Activated CD4-positive, alpha-beta memory T cell treated with anti-CD3 and anti-CD28 coated beads, Interleukin-2, amount 10 ng/mL, durations not matched to agents 7 days and 5 days (primary cell): ENCODE measurements around the gene TNFRSF18. TPM values are rescaled to one million over a fixed set of nuclear protein-coding genes. Genes with fewer than 3 reads are reported as not detected.

Experiments used
- CTCF ChIA-PET: fragments of 350-600 bp; sonication (Branson Sonifier 250); formaldehyde crosslinking; loops from one replicate; lab custom pipeline; 2021; ENCODE audit warnings: antibody characterized with exemption, inconsistent platforms; lab: Charles Lee
- POLR2A ChIA-PET: fragments of 350-600 bp; sonication (Branson Sonifier 250); formaldehyde crosslinking; loops from one replicate; lab custom pipeline; 2021; ENCODE audit warnings: antibody characterized with exemption; lab: Charles Lee
- DNase-seq: peaks from one replicate; pipeline ENCODE4 v3.0.0-alpha.2; 2020
- H3K27ac Mint-ChIP-seq: one replicate; pipeline ENCODE4 v1.8.0; 2021; ENCODE audit warnings: mild to moderate bottlenecking, mixed read lengths
- H3K27me3 Mint-ChIP-seq: one replicate; pipeline ENCODE4 v1.8.0; 2021; ENCODE audit warnings: mixed read lengths
- H3K36me3 Mint-ChIP-seq: one replicate; pipeline ENCODE4 v1.8.0; 2021; ENCODE audit warnings: low read depth, mixed read lengths
- H3K4me1 Mint-ChIP-seq: one replicate; pipeline ENCODE4 v1.8.0; 2021; ENCODE audit warnings: mixed read lengths
- H3K4me3 Mint-ChIP-seq: one replicate; pipeline ENCODE4 v1.8.0; 2021; ENCODE audit warnings: mild to moderate bottlenecking, mixed read lengths
- H3K9me3 Mint-ChIP-seq: one replicate; pipeline ENCODE4 v1.8.0; 2021; ENCODE audit warnings: mixed read lengths
- total RNA-seq, 2 experiments: library from RNA; stranded (reverse); gene quantifications; one replicate each; pipeline ENCODE4 v1.2.3, GENCODE V29; 2021

TNFRSF18 gene
- total RNA-seq, 2 experiments from 2014 or later = 115 to 116 TPM

DNA sequence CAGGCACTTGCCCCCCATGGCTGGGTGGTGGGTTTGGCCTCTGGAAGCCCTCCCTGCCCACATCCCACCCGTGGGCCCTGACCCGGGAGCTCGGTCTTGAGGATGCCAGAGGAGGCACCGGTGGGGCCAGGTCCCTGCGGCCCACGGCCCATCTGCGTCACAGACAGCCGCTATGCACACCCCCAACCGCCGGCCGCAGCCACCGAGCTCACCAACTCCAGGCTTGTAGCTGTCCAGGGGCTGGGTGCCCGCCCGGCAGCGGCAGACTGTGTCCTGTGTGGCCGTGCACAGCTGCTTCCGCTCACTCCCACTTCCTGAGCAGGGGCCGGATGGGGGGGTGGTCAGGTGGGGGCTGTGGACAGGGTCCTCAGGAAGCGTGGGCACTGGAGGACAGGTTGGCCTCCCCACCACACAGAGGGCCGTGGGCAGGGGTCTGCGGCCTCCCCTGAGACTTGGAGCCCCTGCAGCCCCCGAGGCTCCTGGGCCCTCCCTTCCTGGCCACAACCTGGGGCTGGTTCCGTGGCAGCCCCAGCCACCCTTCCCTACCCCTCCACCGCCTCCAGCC lies 6.5 kb upstream of the TNFRSF18 start:
- Mint-ChIP-seq H3K9me3 (peaks cover 2% of the 10 kb centered on the region), H3K36me3 (peaks cover 45% of the 10 kb centered on the region), H3K27me3 (no peaks in the 10 kb centered on the region), H3K4me3 (peak overlapping the region; percentile 71), H3K27ac (peak overlapping the region; percentile 72), H3K4me1 (peaks cover 67% of the 10 kb centered on the region)
- ChIA-PET POLR2A (interaction anchor here (0.9 to 2.5 kb wide), 8 partner anchors 10 to 83 kb away, joined by 3 to 14 read pairs (median 4); partner anchors contain the start of genes B3GALT6, SDF4 and UBE2J2), CTCF (no interaction called here)
- peak; percentile 80 for DNase-seq

DNA sequence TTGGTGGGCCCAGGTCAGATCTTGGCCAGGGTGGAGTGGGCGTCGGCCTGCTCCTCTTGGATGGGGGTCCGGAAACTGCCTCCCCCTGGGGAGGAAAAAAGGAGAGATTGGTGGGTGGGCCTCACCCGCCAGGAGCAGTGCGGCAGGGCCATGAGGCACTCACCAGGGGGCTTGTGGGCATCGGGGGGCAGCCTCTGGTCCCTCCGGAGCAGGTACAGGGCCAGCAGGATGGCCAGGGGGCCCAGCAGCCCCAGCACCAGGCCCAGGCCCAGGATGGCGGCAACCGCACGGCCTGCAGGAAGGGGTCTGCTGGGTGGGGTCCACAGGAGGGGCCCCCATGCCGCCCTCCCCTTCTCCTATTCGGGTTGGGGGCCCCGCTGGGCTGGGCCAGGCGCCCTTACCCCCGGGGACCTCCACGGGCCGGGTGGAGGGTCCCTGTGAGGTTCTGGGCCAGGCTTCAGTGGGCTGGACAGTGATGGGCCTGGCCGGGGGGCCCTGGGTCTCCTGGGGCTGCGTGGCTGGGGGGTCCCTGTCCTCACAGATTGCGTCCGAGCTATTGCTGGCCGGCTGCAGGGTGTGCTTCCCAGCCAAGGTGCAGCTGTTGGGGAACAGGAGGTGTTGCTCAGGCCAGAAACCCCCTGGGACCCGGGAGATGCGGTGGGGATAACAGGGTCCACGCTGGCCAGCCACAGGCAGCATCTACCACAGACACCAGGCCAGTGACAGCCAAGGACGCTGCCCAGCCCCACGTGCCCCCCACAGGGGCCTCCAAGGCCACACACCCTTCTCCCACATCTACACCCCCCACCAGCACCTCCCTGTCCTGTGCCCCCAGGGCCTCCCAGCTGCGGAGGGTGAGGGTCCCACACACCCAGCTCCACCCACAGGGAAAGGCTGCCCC lies 5.4 kb upstream of the TNFRSF18 start:
- DNase-seq = no peak
- H3K9me3 Mint-ChIP-seq = no peaks in the 10 kb centered on the region
- POLR2A ChIA-PET = interaction anchor here (1.1 to 2.5 kb wide), 4 partner anchors 11 to 82 kb away, joined by 3 to 14 read pairs (median 6); partner anchors contain the start of genes B3GALT6 and SDF4
- H3K4me1 Mint-ChIP-seq = peaks cover 64% of the 10 kb centered on the region
- CTCF ChIA-PET = no interaction called here
- H3K27me3 Mint-ChIP-seq = no peaks in the 10 kb centered on the region
- peak overlapping the region; percentile 66 for H3K4me3 Mint-ChIP-seq
- H3K36me3 Mint-ChIP-seq = peaks cover 36% of the 10 kb centered on the region
- peak overlapping the region; percentile 61 for H3K27ac Mint-ChIP-seq

DNA sequence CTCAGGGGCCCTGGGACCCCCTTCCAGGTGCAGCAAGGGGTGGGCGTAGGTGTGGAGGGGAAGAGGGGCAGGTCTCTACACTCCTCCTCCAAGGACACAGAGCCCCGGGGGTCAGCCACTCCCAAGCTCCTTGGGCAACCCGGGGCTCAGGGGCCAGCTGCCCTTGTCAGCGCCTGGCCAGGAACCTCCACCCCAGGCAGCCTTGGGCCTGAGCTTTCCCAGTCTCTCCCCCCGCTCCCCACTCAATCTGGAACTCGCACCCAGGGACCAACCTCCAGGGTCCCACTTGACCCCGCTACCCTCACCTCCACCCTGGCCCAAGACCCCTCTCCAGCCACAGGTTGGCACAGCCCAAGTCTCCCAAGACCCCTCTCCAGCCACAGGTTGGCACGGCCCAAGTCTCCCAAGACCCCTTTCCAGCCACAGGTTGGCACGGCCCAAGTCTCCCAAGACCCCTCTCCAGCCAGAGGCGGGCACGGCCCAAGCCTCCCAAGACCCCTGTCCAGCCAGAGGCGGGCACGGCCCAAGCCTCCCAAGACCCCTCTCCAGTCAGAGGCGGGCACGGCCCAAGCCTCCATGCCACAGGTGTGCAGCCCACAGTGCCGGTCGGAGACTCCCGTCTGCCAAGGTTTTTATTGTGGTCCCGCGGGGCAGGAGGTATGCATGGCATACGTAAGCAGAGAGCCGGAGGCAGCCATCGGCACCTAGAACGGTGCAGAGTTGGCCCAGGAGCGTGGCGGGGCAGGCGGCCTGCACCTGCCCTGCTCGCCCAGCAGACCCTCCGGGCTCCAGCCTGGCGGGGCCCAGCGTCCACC lies 4.5 kb upstream of the TNFRSF18 start:
- Mint-ChIP-seq H3K4me3 (peak overlapping the region; percentile 52), H3K27ac (peak overlapping the region; percentile 65), H3K36me3 (peaks cover 30% of the 10 kb centered on the region), H3K27me3 (no peaks in the 10 kb centered on the region), H3K9me3 (no peaks in the 10 kb centered on the region), H3K4me1 (peaks cover 59% of the 10 kb centered on the region)
- CTCF ChIA-PET = no interaction called here
- DNase-seq = no peak
- POLR2A ChIA-PET = interaction anchor here (2.1 kb wide), 1 partner anchor 21 kb away, joined by 9 read pairs; the partner anchor contains the start of genes B3GALT6 and SDF4

DNA sequence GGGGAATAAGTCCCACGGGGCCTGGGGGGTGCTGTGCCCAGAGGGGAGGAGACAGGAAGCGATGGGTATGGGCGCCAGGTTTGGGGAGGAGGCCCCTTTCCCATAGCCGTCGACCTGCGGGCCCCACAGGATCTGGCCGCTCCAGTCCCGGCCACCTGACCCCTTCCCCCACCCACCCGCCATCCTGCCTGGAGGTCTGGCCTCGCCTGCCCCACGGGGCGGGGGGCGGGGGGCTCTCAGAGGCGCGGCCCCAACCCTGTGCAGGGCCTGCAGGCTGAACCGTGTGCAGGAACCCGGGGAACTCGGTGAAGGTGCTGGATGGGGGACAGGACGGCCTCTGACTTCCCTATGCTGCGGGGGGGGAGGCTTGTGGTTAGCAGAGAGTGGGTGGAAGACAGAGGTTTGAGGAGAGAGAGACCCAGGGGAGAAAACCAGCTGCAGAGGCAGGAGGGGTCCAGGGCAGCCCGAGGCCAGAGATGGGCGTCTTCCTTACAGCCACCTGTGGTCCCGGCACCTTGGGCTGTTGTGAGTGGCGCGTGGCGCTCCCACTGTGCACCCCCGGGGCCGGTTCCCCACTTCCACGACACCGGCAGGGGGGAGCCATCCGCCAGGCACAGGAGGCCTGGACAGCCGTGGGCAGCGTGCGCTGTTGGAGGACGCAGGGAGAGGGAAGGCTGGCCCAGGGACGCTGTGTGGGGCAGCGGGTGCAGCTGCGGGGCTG lies 2.5 kb upstream of the TNFRSF18 start:
- ChIA-PET CTCF (interaction anchor here (1.1 to 1.4 kb wide), 2 partner anchors 22 to 51 kb away, joined by 3 to 4 read pairs; no protein-coding TSS in a partner anchor), POLR2A (interaction anchor here (1.4 to 4.5 kb wide), 5 partner anchors 8 to 190 kb away, joined by 5 to 65 read pairs (median 9); partner anchors contain the start of genes AGRN, B3GALT6 and SDF4)
- peak; percentile 58 for DNase-seq
- Mint-ChIP-seq H3K27me3 (no peaks in the 10 kb centered on the region), H3K27ac (peak overlapping the region; percentile 99), H3K4me1 (peaks cover 45% of the 10 kb centered on the region), H3K36me3 (peaks cover 22% of the 10 kb centered on the region), H3K4me3 (peak overlapping the region; percentile 82), H3K9me3 (no peaks in the 10 kb centered on the region)

DNA sequence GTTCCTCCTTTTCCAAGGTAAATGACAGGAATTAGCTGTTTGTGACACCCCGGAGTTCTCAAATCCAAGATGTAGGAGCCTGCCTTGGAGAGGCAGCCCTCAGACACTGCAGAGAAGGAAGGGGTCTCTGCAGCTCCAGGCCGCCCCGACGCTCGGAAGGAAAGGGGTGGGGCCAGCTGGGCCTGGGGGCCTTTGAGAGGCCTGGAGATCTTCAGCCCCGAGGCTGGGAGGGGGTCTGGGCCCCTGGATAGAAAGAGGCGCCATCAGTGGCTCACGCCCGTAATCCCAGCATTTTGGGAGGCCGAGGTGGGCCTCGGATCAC lies 1.1 kb upstream of the TNFRSF18 start:
- POLR2A ChIA-PET = interaction anchor here (0.9 to 4.5 kb wide), 5 partner anchors 10 to 188 kb away, joined by 3 to 65 read pairs (median 7); partner anchors contain the start of genes AGRN and SDF4
- H3K27me3 Mint-ChIP-seq = no peaks in the 10 kb centered on the region
- peak overlapping the region; percentile 82 for H3K4me3 Mint-ChIP-seq
- peaks cover 22% of the 10 kb centered on the region for H3K36me3 Mint-ChIP-seq
- H3K9me3 Mint-ChIP-seq = no peaks in the 10 kb centered on the region
- CTCF ChIA-PET = interaction anchor here (1.1 to 2.8 kb wide), 3 partner anchors 23 to 85 kb away, joined by 3 to 10 read pairs (median 4); no protein-coding TSS in a partner anchor
- peaks cover 43% of the 10 kb centered on the region for H3K4me1 Mint-ChIP-seq
- H3K27ac Mint-ChIP-seq = peak overlapping the region; percentile 99
- DNase-seq = no peak

DNA sequence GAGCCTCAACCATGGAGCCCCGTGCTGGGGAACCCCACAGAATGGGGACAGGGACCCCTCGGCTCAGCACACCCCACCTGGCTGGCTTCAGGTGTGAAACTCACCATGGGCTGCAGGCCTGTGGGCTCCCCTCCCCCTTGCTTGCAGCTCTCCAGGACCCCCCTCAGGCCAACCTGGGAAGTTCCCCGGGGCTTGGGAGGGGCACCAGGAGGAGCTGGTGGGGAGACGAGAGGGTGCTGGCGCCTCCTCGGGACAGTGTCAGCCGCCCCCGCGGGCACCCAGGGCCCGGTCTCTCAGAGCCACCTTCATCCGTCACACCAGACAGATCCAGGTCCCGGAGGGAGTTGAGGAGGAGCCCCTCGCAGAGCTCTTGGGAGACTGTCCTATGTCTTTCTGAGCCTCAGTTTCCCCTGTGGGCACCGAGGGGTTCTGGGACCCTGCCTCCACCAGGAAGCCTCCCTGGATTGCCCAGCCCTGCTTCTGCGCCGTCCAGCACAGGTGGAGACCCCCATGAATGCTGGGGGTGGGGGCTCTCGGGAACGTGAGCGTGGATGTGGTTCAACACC lies 657 bp upstream of the TNFRSF18 start:
- no peak for DNase-seq
- CTCF ChIA-PET = interaction anchor here (2.8 kb wide), 1 partner anchor 85 kb away, joined by 10 read pairs; no protein-coding TSS in a partner anchor
- Mint-ChIP-seq H3K9me3 (no peaks in the 10 kb centered on the region), H3K27me3 (no peaks in the 10 kb centered on the region), H3K27ac (peak overlapping the region; percentile 78), H3K36me3 (peaks cover 20% of the 10 kb centered on the region), H3K4me1 (peaks cover 40% of the 10 kb centered on the region), H3K4me3 (peak overlapping the region; percentile 78)
- POLR2A ChIA-PET = interaction anchor here (0.9 to 4.5 kb wide), 5 partner anchors 10 to 188 kb away, joined by 3 to 65 read pairs (median 7); partner anchors contain the start of genes AGRN and SDF4

DNA sequence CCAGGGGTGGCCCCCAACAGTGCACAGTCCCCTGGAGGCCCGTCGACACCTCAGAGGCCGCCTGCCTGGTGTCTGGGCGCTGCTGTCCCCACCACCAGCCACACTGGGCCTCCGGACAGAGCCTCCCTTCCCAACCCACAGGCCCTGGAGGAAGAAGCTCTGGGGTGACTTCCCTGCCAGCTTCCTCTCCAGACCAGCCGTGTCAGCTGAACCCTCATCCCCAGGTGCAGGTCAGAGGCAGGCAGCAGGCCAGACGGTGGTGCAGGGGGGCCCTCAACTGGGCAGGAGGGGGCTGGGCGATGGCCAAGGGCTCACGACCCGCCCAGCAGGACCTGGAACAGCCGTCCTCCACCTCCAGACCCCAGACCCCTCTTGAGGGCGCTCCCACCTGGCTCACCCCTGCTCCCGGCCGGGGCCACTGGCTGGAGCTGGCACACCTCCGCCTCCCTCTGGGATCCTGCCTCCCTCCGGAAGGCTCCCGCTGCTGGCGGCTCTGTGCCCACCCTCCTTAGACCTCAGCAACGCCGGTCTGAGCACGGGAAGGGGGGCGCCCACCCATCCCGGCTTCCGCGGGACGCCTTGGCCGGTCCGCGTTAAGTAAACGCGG lies 520 bp downstream of the TNFRSF18 start:
- no peaks in the 10 kb centered on the region for H3K9me3 Mint-ChIP-seq
- POLR2A ChIA-PET = interaction anchor here (1.0 to 4.5 kb wide), 5 partner anchors 11 to 84 kb away, joined by 3 to 65 read pairs (median 4); no protein-coding TSS in a partner anchor
- no peak for DNase-seq
- H3K36me3 Mint-ChIP-seq = peaks cover 15% of the 10 kb centered on the region
- CTCF ChIA-PET = interaction anchor here (2.8 kb wide), 1 partner anchor 84 kb away, joined by 10 read pairs; no protein-coding TSS in a partner anchor
- H3K27me3 Mint-ChIP-seq = no peaks in the 10 kb centered on the region
- H3K27ac Mint-ChIP-seq = peak overlapping the region; percentile 78
- H3K4me3 Mint-ChIP-seq = peak overlapping the region; percentile 78
- peaks cover 36% of the 10 kb centered on the region for H3K4me1 Mint-ChIP-seq

DNA sequence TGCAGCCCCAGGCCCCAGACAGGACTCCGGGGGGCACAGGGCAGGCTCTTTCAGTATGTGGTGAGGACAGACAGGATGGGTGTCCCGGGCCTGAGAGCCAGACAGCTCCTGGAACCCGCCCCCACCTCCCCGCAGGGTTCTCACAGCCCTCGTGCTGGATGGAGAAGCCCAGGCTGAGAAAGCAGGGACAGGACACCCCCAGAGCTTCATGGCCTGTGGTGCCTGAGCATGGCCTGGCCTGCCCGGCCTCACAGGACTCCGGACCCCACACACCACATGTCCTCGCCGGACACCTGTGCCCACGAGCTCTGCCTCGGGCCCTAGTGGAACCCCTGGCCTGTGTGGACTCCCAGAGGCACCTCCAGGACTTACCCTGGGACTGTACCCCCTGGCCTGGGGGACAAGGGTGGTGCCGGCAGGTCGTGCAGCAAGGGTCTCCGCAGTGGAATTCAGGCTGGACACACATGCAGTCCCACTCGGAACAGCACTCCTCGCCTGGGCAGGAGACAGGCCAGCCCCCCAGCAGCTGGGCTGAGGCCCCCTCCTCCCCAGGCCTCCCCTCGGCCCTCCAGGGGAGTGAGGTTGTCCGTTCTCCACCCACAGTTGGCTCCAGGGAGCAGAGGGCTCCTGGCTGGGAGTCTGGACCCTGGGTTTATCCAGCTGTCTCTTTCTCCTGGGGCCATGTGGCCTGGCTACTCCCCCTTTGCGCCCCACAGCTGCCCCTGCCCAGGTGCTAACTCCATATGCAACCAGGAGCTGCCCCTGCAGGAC lies 1.2 kb downstream of the TNFRSF18 start:
- H3K4me1 Mint-ChIP-seq = peaks cover 37% of the 10 kb centered on the region
- POLR2A ChIA-PET = interaction anchor here (1.0 to 4.5 kb wide), 5 partner anchors 12 to 83 kb away, joined by 3 to 65 read pairs (median 4); no protein-coding TSS in a partner anchor
- DNase-seq = no peak
- no peaks in the 10 kb centered on the region for H3K9me3 Mint-ChIP-seq
- H3K4me3 Mint-ChIP-seq = peak overlapping the region; percentile 70
- peak overlapping the region; percentile 56 for H3K27ac Mint-ChIP-seq
- H3K36me3 Mint-ChIP-seq = peaks cover 9% of the 10 kb centered on the region
- H3K27me3 Mint-ChIP-seq = no peaks in the 10 kb centered on the region
- CTCF ChIA-PET = interaction anchor here (2.8 kb wide), 1 partner anchor 83 kb away, joined by 10 read pairs; no protein-coding TSS in a partner anchor

DNA sequence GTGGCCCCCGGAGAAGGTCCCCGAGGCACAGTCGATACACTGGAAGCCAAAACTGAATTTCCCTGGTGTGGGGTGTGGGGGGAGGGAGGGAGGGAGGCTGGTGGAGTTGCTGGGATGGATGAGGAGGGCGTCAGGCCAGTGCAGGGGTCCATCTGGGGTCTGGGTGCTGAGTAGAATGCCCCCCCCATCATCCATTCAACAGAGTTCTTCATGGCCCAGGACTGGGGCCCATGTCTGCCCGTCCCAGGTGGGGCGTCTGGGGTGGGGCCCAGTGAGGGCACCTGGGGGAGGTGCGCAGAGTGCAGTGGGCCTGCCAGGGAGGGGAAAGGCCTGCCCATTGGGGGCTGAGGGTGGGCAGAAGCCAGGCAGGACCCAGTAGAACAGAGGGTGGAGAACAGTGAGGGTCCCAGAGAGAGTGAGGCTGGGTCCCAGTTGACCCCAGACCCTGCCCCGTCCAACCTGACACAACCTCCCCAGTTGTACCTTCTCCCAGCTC lies 1.9 kb downstream of the TNFRSF18 start:
- ChIA-PET CTCF (no interaction called here), POLR2A (interaction anchor here (4.5 kb wide), 1 partner anchor 13 kb away, joined by 65 read pairs; no protein-coding TSS in a partner anchor)
- peaks cover 37% of the 10 kb centered on the region for H3K4me1 Mint-ChIP-seq
- no peaks in the 10 kb centered on the region for H3K9me3 Mint-ChIP-seq
- H3K4me3 Mint-ChIP-seq = peak overlapping the region; percentile 47
- DNase-seq = no peak
- peaks cover 2% of the 10 kb centered on the region for H3K36me3 Mint-ChIP-seq
- no peaks in the 10 kb centered on the region for H3K27me3 Mint-ChIP-seq
- H3K27ac Mint-ChIP-seq = peak overlapping the region; percentile 31

DNA sequence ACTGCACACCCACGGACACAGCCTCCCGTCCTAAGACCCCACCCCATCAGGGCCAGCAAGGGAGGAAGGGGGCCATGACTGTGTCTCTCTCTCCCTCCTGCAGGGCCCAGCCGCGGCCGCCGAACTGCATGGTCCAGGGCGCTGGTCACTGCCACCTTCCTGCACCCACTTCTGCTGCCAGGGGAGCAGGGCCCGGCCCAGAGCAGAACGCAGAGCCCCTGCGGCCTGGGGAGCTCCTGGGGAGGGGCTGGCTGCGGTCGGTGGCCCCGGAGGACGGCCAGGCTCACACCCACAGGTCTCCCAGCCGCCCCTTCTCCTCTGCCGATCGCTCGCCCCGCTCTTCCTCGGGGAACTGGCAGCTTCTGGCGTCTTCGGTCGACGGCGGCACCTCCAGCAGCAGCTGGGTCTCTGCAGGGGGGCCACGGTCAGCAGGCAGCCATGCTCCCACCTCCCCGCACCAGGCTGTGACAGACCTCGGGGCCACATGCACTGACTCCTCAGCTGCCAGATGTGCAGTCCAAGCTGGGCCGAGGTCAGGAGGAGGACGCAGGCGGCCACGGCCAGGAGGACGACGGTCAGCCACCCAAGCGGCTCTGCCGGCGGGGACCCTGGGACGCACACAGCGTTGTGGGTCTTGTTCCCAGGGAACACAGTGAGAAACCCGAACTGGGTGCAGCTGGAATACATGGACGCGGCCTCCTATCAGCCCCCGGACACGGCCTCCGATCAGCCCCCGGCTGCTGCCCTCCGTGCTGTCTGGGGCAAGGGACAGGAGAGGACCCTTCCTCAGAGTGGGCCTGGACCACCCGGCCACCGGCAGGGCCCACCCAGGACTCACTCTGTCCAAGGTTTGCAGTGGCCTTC lies 2.6 kb downstream of the TNFRSF18 start:
- ChIA-PET POLR2A (no interaction called here), CTCF (no interaction called here)
- H3K36me3 Mint-ChIP-seq = no peaks in the 10 kb centered on the region
- peaks cover 32% of the 10 kb centered on the region for H3K4me1 Mint-ChIP-seq
- no peaks in the 10 kb centered on the region for H3K9me3 Mint-ChIP-seq
- no peak for DNase-seq
- H3K27me3 Mint-ChIP-seq = no peaks in the 10 kb centered on the region
- H3K27ac Mint-ChIP-seq = no peak overlapping the region
- H3K4me3 Mint-ChIP-seq = no peak overlapping the region
